Inferior parietal cortex (tissue), 1 donor: ENCODE measurements around the gene CPA2.
"Not testable (repeated sequence)": the region's sequence is repeated elsewhere in the genome, so short reads cannot be mapped to it uniquely, and the experiment has no call there.

ENCODE experiments used
- DNase-seq: peaks from one replicate; pipeline ENCODE4 v3.0.0-alpha.2; 2016; ENCODE audit errors: extremely low spot score

Gene CPA2

DNA sequence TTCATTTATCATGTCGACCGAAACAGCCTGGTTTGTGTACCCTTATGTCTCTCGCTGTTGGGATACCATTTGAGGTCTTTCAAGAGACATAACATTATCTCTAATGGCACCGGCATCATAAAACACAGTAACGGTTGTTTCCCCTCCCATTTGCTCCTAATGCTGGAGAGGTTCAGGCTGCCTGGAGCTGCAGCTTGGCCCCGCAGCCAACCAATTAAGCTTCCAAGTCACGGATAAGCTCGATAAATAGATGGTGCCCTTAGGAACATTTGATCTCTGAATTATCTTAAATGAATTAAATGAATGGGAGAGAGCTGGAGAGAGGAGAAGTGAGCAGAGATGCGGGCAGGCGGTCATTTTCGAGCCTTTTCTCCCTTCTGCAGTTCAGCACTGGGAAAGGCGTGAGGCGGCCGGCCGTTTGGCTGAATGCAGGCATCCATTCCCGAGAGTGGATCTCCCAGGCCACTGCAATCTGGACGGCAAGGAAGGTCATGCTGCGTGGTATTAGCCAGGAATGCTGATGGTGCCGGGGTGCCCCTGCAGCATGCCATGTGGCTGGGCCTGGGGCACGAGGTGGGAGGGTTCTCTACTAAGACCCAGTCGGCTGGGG lies 38.9 kb downstream of the CPA2 start:
- DNase-seq, result no peak

DNA sequence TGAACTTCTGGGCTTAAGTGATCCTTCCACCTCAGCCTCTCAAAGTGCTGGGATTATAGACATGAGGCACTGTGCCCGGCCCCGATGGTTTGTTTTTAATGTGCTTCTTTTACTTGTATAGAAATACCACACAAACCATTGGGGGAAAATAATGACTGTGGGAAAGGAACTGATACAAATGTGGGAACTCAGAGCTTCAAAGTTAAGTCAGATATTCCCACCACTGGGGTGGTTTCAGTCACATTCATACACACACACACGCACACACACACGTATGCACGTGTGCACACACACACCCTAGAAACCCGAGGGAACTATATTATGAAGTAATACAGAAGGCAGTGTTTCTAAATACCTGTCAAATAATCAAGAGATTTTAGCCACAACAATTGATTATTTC lies 43.3 kb downstream of the CPA2 start:
- DNase-seq, result no peak

DNA sequence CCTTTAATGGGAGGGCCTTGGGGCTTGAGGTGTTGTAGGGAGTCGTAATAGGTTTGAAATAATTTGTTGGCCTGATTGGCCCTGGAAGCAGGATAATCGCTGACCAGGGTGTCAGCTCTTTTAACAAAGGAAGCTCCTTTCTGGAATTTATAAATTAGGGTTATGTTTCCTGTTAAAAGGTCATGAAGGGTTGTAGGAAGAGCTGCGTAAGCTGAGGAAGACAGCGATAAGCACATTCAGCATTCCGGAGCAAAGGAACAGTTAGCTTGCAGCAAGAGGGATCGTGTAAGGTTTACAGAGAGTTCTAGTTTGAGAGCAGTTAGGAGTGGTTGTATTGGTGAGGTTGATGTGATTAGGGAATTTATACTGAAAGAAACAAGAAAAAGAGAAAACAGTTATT lies 47.6 kb downstream of the CPA2 start:
- no peak for DNase-seq

DNA sequence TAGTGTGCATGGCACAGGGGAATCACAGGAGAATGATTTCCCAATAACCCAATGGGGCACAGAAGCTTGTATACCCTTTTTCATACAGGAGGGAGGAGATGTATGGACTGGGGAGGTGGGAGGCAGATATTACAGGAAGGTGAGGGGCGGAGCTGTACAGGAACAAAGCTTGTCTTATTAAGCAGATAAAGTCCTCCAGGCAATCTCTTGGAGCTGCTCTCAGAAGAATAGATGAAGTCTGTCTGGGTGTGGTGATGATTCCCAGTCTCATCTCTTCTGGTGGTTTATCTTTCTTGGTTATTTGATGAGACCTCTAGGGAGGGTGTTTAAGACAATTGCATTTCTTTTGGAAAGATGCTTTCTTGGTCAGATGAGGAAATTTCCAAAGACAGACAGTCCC lies 52.9 kb downstream of the CPA2 start:
- DNase-seq, result no peak

DNA sequence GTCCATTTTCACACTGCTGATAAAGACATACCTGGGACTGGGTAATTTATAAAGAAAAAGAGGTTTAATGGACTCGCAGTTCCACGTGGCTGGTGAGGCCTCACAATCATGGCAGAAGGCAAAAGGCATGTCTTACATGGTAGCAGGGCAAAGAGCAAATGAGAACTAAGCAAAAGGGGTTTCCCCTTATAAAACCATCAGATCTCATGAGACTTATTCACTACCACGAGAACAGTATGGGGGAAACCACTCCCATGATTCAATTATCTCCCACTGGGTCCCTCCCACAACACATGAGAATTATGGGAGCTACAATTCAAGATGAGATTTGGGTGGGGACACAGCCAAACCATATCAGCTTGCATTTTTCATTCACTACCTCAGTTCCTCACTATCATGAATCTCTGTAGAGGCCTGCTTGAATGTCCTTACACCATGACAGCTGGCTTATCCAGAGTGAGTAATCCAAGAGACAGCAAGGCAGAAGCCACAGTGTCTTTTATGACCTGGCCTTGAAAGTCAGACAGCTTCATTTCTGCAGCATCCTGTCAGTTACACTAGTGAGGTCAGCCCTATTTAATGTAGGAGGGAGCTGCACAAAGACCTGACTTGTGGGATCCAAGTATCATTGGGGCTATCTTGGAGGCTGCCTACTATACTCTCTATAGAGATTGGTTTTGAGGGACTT lies 55.0 kb downstream of the CPA2 start:
- DNase-seq, result not testable (repeated sequence)

DNA sequence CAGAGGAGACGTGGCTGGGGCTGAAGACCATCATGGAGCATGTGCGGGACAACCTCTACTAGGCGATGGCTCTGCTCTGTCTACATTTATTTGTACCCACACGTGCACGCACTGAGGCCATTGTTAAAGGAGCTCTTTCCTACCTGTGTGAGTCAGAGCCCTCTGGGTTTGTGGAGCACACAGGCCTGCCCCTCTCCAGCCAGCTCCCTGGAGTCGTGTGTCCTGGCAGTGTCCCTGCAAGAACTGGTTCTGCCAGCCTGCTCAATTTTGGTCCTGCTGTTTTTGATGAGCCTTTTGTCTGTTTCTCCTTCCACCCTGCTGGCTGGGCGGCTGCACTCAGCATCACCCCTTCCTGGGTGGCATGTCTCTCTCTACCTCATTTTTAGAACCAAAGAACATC lies 56.0 kb downstream of the CPA2 start:
- DNase-seq, result no peak

DNA sequence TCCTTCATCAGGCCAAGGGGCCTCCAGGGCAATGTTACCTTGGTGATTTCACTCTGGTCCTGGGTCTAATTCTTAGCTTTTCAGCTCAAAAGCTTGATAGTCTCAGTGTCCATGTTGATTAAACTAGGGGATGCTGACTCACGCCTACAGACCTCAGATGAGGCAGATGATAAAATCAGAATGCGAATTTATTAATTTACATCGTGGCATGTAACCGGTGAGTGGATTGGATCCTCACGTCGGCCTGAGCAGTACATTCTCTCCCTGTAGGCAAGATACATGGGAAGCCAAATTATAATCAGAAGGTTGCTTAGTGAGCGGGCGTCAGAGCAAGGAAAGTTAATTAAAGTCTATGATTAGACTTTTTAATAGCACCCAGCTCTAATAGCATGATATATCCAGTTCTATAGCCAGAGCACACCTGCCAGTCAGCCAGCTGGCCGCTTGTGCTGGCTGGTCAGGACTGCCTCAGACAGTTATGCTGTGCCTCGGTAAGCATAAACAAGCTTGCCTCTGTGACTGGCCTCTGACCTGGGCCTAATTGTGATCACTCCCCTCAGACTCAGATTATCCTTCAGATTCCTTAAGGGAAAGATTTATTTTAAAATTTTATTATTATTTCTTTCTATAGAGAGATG lies 57.8 kb downstream of the CPA2 start:
- DNase-seq, result no peak

DNA sequence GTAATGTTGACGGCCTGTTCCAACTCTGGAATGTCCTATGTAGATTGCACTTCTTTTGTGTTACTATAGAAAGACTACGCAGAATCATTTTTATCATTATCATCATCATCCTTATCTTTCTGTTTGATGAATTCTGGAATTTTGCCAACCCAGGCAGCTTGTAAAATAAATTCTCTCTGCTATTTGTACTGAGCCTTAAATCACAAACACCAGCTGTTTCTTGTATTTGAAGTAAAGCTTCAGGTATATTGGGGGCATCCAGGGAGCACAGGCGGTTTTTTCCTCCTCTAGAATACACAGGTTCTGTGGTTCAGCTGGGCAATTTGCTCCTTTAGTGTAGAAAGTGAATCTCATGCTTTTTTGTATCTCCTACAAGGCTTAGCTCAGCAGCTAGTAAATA lies 63.0 kb downstream of the CPA2 start:
- no peak for DNase-seq

DNA sequence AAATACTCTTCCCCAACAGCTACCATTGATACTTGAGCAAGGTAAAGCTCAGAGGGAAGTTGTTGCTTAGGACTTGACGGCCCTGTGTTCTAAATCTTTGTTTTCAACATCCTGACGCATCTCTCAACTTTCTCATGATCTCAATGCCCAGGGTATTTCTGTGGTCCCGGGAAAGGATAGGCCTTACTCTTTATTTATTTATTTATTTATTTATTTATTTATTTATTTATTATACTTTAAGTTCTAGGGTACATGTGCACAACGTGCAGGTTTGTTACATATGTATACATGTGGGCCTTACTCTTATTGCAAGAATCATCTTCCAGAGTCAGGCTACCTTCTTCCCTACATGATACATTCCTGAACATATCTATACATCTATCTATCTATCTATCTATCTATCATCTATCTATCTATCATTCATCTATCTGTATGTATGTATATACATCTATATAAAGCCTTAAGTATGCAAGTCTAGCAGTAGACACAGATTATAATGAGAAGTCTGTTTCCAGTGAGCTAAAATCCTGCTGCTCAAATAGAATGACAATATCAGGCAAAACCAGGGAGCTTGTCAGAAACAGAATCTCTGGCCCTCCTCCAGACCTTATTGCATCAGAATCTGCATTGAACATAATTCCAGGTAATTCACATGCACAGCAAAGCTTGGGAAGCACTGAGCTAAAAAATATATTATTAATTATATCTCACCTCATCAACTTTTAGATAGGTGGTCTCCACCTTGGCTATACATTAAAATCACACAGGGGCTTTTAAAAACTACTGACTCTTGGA lies 65.8 kb downstream of the CPA2 start:
- no peak for DNase-seq

DNA sequence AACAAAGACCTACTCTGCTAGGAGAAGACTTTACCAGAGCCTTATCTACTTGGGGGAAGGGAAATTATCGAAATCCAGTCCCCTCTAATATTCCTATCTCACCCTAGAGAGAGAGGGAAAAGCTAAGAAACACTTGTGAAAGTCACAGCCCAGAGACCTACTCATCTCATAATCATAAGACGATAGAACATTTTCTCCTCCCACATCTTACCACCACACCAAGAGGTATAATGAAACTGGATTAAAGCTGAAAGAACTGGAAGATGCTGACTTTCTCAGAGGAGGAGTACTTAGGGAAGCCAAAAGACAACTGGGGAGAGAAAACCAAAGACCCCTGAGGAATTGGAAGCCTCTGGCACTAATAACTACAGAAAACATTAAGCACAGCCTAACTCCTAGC lies 67.2 kb downstream of the CPA2 start:
- no peak for DNase-seq

DNA sequence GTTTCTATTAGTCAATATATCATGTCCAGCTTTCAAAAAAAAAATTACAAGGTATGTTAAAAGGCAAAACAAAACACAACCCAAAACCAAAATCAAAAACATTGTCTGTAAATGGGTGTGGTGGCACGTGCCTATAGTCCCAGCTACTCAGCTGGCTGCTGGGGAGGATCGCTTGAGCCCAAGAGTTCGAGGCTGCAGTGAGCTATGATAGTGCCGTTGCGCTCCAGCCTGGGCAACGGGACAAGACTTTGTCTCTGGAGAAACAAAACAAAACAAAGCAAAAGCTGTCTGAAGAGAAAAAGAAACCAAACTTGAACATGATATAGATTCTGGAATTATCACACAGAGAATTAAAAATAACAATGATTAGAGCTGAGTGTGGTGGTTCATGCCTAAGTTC lies 67.6 kb downstream of the CPA2 start:
- DNase-seq, result no peak

DNA sequence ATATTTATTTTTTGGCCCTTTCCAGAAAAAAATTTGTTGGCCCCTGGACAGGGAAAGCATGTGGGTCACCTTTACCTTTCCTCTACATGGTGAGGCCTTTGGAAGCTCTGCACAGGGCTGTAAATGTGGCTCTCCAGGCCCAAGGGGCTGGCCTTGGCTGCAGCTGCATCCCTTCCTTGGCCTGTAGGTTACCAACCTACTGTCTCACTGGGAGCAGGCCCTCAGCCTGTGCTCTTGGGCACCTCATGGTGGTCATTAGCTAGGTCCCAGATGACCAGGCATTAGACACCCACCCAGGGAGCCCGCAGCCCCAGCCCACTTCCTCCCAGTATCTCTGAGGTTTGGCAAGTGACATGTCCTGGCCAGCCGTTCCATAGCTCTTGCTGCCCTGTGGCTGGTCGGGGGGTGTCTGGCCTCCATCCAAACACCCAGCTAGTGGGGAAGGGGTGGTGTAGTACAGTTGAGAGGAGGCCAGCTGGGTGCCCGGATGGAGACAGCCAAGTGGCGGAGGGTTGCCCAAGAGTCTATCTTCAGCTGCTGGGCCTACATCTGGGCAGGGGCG lies 70.8 kb downstream of the CPA2 start:
- DNase-seq, result no peak

DNA sequence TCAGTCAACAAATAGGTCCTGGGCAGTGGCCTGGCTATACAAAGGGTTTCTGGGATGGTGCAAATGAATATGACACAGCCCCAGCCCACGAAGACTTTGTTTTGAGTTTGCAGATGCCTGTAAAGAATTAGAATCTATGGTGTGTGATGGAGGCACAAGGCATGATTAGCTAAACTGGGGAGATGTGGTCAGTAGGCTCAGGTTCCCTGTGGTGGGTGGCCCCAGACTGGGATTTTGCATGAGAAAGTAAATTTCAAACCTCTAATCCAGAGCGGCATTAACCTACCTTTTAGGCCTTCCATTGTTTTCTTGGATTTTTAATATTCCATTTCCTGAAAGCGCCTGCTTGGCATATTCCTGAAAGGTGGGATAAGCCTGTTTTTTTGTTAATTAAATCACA lies 71.6 kb downstream of the CPA2 start:
- DNase-seq, result no peak
